Measurements from ENCODE around the gene PIP4K2B. TPM values are rescaled to one million over a fixed set of nuclear protein-coding genes. Genes with fewer than 3 reads are reported as not detected.

The PIP4K2B gene
- total RNA-seq = 34.8 and 44.5 TPM in 2 replicates

DNA sequence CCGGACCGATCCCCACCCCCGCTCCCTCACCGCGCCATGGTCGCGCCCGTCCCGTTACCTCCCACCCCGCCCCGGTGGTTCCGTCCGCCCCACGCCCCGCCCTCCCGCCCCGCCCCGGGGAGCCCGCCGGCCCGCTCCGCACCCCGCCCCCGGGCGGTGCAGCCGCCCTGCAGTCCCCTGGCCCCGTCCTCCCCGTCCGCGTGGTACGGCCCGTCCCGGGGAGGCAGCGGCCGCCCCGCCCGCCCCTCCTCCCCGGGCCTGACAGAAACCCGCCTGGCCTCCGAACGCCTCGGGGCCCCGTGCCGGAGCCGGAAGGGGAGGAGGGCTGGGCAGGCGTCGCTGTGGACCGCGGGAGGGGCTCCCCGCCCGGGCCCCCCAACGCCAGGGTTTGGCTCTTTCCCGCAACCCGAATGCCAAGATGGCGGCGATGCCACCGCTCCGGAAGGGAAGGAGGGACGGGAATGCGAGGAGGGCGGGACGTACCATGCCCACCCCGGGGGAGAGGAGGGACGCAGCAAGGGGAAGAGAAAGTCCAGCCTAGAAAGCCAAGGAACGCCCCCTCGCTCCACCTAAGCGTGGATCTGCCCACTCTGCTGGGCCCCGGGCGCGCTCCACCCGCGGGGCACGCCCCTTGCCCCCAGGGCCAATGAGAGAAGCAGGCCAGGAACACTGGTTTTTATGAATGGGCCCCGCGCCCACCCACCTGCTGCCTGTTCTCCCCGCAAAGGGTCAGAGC, at the start of gene PIP4K2B:
TSS of gene PIP4K2B (minus strand) at position 56 of the 736 bp plus-strand sequence. CDS start 132 bp downstream, outside the sequence.

DNA sequence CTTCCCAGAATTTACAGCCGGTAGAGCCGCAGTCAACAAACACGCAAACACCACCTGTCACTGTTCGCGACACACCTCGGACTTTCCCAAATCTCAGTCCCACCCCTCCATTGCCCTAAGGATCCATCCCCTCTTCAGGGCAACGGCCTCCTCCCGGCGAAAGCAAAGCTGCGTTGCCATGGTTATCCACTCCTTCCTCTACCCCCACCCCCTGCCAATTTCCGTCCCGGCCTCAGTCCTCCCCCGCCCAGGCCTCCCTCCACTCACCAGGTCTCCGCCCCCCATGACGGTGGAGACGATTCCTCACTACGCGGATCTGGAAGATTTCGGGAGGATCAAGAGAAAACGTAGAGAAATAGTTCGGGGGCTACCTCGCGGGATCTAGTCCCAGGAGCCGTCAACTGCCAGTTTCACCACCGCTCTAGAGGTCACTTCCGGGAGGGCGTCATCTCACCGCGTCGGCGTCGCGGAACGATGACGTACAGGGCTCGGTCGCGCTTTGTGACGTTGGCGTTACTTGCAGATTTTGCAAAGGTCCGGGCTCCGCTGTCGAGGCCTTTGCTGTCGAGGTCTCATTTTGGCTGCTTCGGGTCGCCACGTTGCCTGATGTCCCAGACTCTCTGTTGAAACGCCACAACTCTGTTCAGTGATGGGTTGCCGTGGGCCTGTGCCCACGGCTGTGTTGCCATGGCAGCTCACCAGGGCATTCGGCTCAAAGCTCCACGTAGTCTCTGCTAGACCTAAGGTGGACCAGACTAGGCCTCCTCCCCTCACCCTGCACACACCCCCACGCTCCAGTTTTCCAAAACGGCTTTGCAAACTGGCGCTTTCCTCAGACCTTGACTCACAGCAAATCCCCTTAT, 25.8 kb upstream of the PIP4K2B start, which contains the start of gene CWC25:
TSS of gene CWC25 (minus strand) at position 423 of the 863 bp plus-strand sequence. CDS start at position 285, 138 bp downstream.

DNA sequence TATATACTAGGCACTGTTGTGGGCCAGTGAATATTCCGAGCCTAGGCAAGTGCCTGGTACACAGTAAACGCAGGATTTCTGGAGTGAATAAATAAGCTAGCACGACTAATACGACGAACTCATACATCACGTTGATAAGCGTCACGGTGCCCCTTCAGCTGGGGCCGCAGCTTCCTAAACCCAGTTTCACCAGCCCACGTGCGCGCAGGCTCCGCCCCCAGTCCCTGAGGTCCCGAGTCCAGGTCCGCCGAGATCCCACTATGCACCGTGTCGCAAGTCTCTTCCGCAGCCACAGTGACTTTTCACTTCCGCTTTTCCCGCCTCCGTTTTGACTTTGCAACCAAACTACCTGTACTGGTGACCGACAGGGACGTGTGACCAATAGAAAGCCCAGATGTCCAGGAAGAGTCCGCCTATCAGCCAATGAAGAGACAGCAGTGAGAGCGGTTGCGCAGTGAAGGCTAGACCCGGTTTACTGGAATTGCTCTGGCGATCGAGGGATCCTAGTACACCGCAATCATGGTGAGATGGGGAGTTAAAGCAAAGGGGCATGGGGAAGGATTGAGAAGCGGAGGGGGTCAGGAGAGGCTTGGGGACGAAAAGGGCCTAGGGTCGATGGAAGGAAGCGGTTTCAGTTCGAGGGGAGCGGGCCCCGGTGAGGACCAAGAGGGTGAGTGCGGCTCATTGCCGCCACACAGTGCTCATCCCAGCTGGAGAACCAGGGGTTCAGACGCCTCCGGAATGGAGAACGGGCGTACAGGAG, 46.9 kb downstream of the PIP4K2B start, which contains the start of gene PSMB3:
TSS of gene PSMB3 (plus strand) at position 434 of the 763 bp plus-strand sequence. CDS start at position 520, 86 bp downstream.

DNA sequence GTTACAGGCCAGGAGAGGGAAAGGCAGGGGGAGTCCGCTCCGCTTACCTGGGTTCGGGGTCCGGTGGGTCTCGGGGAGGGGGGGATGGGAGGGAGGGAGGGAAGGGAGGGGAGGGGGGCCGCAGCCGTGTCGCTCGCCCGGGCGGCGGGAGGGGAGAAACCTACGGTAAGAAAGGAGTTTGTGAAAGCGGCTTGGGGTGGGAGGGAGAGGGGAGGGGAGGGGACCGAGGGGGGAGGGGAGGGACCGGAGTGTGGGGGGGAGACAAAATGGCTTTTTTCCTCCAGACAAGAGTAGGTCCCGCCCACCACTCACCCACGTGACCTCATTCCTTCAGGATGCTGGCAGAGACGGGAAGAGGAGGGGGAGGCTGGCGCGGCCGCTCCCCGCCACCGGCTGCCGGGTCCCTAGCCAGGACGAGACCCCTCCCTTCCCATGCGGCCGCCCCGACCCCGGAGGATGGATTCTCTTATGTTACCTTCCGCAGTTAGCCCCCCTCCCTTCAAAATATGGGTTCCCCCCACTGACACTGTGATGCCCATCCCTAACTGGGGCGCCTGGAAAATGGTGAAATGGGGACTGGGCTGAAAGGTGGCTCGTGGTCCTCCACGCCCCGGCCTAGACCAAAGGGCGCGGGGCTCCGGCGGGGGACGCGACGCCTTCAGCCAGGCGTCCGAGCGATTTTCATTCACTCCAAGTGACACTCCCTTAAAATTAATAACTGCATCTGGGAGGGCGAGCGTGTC, 51.0 kb downstream of the PIP4K2B start, which contains the start of gene PCGF2:
TSS of gene PCGF2 (minus strand) at position 188 of the 743 bp plus-strand sequence. CDS start 7,934 bp downstream, outside the sequence.

DNA sequence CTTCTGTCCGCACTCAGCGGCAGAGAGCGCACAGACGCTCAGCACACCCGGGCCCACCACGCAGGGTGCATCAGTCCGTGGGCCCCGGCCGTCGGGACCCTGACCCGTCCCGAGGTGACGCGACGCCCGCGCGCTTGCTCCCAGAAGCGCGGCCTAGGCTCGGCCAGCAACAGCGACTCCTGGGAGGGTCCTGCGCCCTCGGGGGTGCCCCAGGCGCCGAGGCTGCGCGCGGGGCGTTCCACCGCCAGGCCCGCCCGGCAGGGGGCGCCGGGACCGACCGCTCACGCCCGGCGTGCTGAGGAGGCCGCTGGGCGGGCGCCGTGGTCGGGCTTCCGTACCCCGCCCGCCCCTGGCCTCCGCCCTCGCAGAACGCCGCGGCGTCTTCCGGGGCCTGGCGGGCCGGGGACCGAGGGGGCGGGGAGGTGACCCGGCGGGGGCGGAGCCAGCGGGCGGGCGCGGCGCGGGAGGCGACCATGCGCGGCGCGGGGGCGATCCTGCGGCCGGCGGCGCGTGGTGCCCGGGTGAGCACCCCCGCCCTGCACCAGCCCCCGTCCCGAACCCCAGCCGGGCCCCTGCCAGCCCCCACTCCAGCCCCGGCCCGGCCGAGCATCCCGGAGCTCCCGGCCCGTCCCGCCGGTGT, 69.3 kb downstream of the PIP4K2B start, which contains the start of gene CISD3:
TSS of gene CISD3 (plus strand) at position 456 of the 640 bp plus-strand sequence. CDS start at position 474, 18 bp downstream.

Other genes with a start within 250 kb of the PIP4K2B start
- gene SRCIN1, start 193.6 kb downstream of the PIP4K2B start, total RNA-seq = 0.80 TPM in 1 of 2 replicates, not detected in the other
- gene EPOP, start 124.6 kb downstream of the PIP4K2B start, total RNA-seq = 1.4 and 2.1 TPM in 2 replicates
- gene MLLT6, start 94.3 kb downstream of the PIP4K2B start, total RNA-seq = 15.7 and 16.5 TPM in 2 replicates
- gene CISD3, start 69.2 kb downstream of the PIP4K2B start, total RNA-seq = 11.6 and 14.1 TPM in 2 replicates
- 9.7 and 14.5 TPM in 2 replicates for gene PCGF2, start 51.2 kb downstream of the PIP4K2B start, total RNA-seq
- gene PSMB3, start 46.8 kb downstream of the PIP4K2B start, total RNA-seq = 314 and 374 TPM in 2 replicates
- 7.6 and 10.5 TPM in 2 replicates for gene CWC25, start 25.8 kb upstream of the PIP4K2B start, total RNA-seq
- 1,203 and 1,276 TPM in 2 replicates for gene RPL23, start 54.2 kb upstream of the PIP4K2B start, total RNA-seq
- gene LASP1, start 70.5 kb upstream of the PIP4K2B start, total RNA-seq = 259 and 281 TPM in 2 replicates
- gene FBXO47, start 167.8 kb upstream of the PIP4K2B start, total RNA-seq = 0.27 TPM in 1 of 2 replicates, not detected in the other